Measurements from ENCODE around the gene MILR1.
"Not testable (repeated sequence)": the region's sequence is repeated elsewhere in the genome, so short reads cannot be mapped to it uniquely, and the experiment has no call there.

The MILR1 gene

DNA sequence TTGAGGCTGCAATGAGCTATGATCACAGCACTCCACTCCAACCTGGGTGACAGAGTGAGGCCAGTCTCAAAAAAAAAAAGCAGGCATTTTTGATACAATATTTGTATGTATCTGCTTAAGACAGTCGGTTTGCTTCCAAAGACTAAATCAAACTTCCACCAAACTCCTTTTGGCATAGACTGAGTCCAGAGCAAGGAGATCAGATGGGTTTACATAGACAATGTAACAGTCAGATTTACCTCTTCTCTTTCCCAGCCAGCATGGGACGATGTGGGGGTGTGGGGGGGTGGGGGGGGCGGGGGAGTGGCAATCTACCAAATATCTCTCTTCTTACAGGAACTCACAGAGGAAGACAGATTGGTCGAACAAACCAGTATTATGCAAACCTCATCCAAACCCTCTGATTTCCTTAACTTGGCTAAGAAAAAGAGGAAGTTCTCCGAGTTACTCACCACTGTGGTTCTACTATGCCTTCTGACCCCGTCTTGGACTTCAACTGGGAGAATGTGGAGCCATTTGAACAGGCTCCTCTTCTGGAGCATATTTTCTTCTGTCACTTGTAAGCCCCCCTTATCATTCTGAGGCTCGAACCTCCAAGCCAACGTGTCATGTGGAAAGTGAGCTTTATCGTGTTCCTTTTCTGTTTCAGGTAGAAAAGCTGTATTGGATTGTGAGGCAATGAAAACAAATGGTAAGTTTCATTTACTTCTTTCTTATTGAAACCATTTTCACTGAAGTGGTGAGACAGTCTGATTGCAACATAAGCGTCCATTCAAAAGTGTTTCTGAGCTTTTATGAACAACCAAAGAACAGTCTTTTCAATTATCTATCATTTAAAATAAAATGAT, at the start of gene MILR1:
Gene MILR1, plus strand, starts transcription at position 451 of the 848 bp plus-strand sequence. Its CDS starts 54 bp downstream, at position 505.
- DNase-seq (ENCODE audit: low read depth): peak; percentile 76

DNA sequence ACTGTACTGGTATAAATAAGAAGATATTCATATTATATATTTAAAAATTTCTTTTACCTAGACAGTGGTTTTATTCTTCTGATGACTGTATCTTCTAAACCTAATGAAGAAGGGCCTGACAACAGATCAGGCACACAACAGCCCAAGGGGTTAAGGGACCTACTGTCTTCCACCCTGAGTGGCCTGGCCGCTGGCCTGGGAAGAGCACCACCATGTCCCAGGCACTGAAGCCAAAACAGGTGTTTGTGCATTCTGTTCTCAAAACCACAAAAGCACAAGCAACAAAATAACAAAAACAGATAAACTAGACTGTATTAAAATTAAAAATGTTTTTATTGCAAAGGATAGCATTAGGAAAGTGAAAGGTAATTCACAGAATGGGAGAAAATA, 49.2 kb upstream of the MILR1 start:
- no peak for DNase-seq (ENCODE audit: low read depth)

GRCh38 chr17:64400642-64401041, 48.3 kb upstream of the MILR1 start:
- no peak for DNase-seq (ENCODE audit: low read depth)

GRCh38 chr17:64401244-64401860, 47.6 kb upstream of the MILR1 start:
- no peak for DNase-seq (ENCODE audit: low read depth)

GRCh38 chr17:64401941-64402340, 47.0 kb upstream of the MILR1 start:
- no peak for DNase-seq (ENCODE audit: low read depth)

DNA sequence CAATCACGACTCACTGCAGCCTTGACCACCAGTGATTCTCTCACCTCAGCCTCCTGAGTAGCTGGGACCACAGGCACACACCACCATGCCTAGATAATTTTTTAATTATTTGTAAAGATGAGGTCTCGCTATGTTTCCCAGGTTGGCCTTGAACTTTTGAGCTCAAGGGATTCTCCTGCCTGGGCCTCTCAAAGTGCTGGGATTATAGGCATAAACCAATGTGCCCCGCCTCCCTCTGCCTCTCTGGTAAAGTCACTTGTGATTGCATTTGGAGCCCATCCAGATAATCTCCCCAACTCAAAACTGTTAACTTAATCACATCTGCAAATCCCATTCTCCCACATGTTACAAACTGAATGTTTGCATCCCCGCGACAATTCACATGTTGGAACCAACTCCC, 46.4 kb upstream of the MILR1 start:
- DNase-seq (ENCODE audit: low read depth): no peak

GRCh38 chr17:64403881-64404460, 44.9 kb upstream of the MILR1 start:
- DNase-seq (ENCODE audit: low read depth): no peak

DNA sequence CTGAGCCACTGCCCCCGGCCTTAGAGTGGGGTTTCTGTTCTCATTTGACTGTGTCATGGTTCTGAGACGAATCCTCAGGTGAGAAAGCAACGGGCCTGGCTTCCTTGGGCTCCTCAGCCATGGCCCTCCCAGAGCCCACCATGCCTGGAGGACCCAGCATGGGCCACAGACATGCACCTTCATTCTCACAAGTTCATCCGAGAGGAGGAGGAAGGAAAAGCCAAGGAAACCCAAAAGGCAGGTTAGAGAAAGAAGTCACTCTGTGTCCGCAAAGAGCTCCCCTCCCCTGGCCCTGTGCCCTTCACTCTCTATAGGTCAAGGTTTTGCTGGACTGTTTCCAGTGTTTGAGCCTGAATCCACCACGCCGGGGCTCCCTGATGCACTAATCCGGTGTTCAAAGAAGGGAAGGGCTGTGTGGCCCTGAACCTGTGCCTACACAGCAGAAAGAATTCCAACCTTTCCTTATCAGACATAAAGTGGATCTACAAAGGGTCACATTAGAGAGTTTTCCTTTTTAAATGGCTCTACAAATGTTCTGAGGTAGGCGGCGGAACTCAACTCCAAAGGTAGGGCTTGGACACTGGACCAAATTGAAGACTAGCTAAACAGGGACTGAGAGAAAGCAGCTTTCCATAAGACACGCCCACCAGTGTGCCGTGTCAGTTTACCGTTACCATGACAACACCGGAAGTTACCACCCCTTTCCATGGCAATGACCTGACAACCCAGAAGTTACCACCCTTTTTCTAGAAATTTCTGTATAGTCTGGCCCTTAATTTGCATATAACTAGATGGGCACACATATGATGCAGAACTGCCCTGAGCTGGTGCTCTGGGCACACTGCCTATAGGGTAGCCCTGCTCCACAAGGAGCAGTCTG, 42.4 kb upstream of the MILR1 start:
- peak; percentile 31 for DNase-seq (ENCODE audit: low read depth)

DNA sequence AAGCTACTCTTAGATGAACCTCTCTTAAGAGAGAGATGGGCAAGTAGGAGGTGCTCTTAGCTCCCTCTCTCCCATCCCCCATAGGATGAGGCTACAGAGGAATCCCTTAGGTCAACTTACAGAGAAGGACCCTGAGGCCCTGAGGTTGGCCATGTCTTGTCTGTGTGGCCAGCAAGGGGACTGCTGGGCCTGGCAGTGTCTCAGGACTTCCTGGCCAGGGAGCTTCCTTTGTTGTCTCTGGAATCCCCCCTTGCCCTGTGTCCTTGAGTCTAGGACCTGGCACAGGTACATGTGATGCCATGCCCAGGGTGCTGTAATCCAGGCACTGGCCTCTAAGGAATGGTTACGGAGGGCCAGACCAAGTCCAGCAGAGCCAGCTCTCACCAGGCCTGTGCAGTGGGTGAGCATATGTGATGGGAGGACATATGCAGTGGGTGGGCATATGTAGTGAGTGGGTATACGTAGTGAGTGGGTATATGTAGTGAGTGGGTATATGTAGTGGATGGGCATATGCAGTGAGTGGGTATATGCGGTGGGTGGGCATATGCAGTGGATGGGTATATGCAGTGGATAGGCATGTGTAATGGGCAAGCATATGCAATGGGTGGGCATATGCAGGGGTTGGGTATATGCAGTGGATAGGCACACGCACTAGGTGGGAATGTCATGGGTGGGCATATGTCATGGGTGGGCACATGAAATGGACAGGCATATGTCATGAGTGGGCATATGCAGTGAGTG, 38.0 kb upstream of the MILR1 start:
- DNase-seq (ENCODE audit: low read depth): no peak

- peak; percentile 34 for DNase-seq (ENCODE audit: low read depth)
These were observed 36.7 kb upstream of the MILR1 start for GRCh38 chr17:64411999-64412771.

DNA sequence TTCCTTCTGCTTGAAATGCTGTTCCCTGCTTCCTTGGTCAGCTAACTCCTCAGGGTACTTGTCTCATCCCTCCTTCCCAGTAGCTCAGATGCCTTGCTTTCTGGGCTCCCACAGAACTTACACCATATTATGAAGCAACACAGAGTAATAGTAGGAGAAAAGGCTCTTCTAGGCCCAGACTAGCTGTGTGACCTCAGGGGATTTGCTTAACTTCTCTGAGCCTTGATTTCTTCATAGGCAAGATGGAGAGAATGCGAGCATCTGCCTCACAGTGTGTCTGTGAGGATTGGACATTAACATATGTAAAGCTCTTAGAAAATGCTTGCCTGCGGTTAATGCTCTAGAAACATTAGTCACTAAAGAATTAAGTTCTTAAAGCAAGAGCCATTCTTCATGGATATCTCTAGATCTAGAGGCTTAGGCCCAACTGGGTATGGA, 36.0 kb upstream of the MILR1 start:
- no peak for DNase-seq (ENCODE audit: low read depth)

GRCh38 chr17:64413513-64413912, 35.4 kb upstream of the MILR1 start:
- no peak for DNase-seq (ENCODE audit: low read depth)

DNA sequence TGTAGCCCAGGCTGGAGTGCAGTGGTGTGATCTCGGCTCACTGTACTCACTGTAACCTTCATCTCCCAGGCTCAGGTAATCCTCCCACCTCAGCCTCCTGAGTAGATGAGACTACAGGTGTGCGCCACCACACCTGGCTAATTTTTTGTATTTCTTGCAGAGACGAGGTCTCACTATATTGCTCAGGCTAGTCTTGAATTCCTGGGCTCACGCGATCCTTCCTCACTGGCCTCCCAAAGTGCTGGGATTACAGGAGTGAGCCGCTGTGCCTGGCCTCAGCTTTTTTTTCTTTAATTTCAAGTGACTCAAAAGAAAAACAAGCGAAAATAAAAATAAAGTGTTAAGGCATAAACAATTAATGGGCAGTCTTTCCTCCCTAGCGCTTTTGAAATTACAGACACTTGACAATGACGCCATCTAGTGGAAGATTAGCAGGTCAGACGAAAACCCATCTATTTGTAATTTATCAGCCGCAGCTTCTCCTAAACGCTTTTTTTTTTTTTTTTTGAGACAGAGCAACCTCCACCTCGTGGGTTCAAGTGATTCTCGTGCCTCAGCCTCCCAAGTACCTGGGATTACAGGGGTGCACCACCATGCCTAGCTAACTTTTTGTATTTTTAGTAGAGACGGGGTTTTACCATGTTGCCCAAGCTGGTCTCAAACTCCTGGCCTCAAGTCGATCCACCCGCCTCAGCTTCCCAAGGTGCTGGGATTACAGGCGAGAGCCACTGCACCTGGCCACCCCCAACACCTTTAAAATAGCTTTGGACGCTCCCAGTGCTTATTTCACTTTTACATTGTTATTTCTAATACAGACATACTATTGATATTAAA, 30.2 kb upstream of the MILR1 start:
- peak; percentile 75 for DNase-seq (ENCODE audit: low read depth)

DNA sequence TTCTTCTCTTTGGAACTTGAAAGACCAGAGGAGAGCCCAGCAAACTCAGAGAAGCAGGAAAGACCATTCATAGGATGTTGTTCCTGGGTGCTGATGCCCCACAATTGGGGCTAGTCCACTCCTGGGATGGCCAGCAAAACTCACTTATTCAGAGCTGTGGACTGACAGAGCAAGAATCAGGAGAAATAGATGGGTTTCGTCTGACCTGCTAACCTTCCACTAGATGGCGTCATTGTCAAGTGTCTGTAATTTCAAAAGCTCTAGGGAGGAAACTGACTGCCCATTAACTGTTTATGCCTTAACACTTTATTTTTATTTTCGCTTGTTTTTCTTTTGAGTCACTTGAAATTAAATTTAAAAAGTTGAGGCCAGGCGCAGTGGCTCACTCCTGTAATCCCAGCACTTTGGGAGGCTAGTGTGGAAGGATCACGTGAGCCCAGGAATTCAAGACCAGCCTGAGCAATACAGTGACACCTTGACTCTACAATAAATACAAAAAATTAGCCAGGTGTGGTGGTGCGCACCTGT, 28.7 kb upstream of the MILR1 start:
- DNase-seq (ENCODE audit: low read depth): peak; percentile 85

DNA sequence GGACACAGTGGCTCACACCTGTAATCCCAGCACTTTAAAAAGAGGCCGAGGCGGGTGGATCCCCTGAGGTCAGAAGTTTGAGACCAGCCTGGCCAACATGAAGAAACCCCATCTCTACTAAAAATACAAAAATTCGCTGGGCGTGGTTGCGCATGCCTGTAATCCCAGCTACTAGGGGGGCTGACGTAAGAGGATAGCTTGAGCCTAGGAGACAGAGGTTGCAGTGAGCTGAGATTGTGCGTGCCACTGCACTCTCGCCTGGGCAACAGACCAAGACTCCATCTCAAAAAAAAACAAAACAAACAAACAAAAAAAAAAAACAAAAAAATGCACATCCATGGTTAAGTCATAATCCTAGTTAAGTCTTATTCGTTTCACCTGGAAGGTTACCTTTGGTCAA, 26.8 kb upstream of the MILR1 start:
- not testable (repeated sequence) for DNase-seq (ENCODE audit: low read depth)

DNA sequence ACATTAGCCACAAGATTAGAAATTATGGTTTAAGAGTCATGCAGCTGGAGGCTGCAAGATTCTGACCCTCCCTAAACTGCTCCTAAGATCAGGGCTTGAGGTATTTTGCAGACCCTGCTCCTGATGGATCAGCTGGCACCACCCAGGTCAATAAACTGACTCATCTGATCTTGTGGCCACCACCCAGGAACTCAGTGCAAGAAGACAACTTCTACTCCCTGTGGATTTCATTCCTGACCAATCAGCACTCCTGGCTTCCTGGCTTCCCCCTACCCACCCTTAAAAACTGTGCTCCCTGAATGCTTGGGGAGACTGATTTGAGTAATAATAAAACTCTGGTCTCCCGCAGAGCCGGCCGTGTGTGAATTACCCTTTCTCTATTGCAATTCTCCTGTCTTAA, 25.0 kb upstream of the MILR1 start:
- peak; percentile 46 for DNase-seq (ENCODE audit: low read depth)

GRCh38 chr17:64424324-64424849, 24.5 kb upstream of the MILR1 start:
- peak; percentile 27 for DNase-seq (ENCODE audit: low read depth)

GRCh38 chr17:64425191-64425590, 23.7 kb upstream of the MILR1 start:
- DNase-seq (ENCODE audit: low read depth): no peak

- DNase-seq (ENCODE audit: low read depth): no peak
These were observed 22.3 kb upstream of the MILR1 start for GRCh38 chr17:64426596-64426995.
